Inferior parietal cortex (tissue), 1 donor: Measurements from ENCODE around the gene HPGD.
"Not testable (repeated sequence)": the region's sequence is repeated elsewhere in the genome, so short reads cannot be mapped to it uniquely, and the experiment has no call there.

ENCODE experiments used
- DNase-seq: peaks from one replicate; pipeline ENCODE4 v3.0.0-alpha.2; 2016; ENCODE audit errors: extremely low spot score

Gene HPGD

GRCh38 chr4:174526731-174527130, 4.4 kb upstream of the HPGD start:
- no peak for DNase-seq

GRCh38 chr4:174524242-174524641, 2.0 kb upstream of the HPGD start:
- DNase-seq, result no peak

GRCh38 chr4:174523025-174523693, 871 bp upstream of the HPGD start:
- no peak for DNase-seq

DNA sequence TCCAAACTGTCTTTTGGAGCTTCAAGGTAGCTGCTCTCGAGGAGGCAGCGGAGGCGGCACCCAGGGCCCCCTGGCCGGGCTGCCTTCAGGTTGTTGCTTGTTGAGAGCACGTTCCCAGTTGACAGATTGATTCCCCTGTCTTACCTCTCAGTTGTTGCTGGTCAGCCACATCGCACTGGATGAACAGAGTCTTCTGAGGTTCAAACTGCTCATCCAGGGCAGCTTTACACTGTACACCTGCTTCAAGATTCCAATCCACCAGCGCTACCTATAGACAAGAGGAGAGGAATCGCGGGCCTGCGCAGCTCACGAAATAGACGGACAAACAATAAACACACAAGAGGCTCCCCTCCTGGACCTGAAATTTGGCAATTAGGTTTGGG, 497 bp downstream of the HPGD start:
- no peak for DNase-seq

GRCh38 chr4:174520660-174521059, 1.6 kb downstream of the HPGD start:
- no peak for DNase-seq

GRCh38 chr4:174517502-174518445, 4.5 kb downstream of the HPGD start:
- no peak for DNase-seq

DNA sequence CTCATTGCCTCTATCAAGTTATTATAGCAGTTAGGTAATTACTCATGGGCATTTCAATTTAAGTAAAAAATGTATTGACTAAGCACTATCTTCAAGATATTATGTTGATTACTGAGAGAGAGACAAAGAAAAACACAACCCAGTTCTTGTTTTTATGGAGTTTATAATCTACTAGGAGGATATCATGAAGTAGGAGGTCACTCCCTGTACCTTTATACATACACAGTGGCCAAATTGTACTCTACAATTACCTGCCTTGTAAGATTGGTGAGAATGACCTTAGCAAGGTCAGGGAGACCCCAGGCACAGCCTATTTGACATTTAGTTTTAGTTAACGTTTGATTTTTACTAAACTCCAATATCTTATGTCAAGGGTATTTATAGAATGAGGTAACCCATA, 5.5 kb downstream of the HPGD start:
- DNase-seq, result no peak

- DNase-seq, result no peak
These were observed 5.9 kb downstream of the HPGD start for GRCh38 chr4:174516345-174516744.

GRCh38 chr4:174512745-174513144, 9.5 kb downstream of the HPGD start:
- DNase-seq, result no peak

GRCh38 chr4:174505892-174506291, 16.4 kb downstream of the HPGD start:
- DNase-seq, result no peak

DNA sequence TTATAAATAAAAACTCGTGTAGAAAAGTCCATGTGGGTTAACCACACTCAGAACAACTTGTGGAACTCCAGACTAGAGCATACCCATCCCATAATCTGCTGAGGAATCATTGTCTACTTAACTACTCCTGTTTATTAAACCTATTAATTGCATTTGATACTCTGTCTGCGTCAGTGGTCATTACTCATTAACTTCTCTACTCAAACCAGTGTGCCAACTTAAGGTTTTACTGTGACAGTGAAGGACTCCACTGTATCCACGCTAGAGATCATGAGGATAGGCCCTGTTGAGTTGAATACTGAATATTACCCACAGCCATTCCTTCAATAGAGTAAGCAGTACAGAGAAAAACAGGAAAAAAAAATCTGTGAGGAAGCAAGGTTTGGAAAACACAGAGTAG, 17.3 kb downstream of the HPGD start:
- DNase-seq, result no peak

GRCh38 chr4:174503079-174503715, 19.1 kb downstream of the HPGD start:
- no peak for DNase-seq

- DNase-seq, result no peak
These were observed 25.5 kb downstream of the HPGD start for GRCh38 chr4:174496631-174497432.

DNA sequence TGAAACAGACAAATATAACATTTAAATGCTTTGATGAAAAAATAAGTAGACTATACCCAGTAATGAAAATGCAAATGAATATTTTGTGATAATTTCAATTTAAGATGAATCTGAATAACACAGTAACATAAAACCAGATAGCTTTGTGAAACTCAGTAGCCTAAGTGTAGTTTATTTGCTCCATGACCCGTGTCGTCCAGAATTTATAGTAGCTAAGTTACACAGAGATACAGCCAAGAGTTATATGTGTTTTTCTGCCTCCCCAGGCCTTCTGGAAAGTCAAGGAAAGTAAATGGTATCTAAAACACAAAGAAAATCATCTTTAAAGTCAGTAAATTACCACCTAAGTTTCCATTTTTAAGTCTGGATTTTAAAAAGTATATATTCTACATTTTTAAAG, 26.7 kb downstream of the HPGD start:
- DNase-seq, result no peak

GRCh38 chr4:174494726-174495125, 27.6 kb downstream of the HPGD start:
- no peak for DNase-seq

GRCh38 chr4:174494146-174494545, 28.1 kb downstream of the HPGD start:
- DNase-seq, result no peak

DNA sequence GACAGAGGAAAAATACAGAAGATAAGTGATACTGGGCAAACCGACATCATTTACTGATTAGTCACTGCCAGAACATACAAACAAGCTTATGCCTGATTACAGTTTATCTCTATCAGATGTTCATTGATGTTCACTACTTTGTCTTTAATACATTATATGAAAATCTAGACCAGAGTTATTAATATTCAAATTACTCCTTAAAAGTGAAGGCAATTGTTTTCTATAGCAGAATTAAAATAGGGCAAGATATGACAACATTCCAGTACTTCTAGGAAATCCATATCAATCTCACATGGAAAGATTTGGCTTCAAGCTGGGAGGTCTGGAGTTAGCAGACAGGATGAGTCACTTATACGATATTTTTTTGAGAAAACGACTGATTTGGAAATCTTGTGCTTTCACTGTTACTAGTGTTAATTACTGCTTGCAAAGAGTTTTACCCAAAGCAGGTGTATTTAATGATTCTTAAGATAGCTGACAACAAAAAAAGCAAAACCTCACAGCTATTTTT, 31.8 kb downstream of the HPGD start:
- no peak for DNase-seq

DNA sequence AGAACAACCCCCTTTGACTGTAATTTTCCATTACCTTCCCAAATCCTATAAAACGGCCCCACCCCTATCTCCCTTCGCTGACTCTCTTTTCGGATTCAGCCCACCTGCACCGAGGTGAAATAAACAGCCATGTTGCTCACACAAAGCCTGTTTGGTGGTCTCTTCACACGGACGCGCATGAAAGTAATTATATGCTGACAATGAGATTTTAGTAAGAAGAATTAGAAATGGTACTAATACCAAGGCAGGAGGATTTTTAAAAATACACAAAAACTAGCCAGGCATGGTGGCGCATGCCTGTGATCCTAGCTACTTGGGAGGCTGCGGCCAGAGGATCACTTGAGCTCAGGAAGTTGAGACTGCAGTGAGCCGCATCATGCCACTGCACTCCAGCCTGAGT, 33.9 kb downstream of the HPGD start:
- not testable (repeated sequence) for DNase-seq

DNA sequence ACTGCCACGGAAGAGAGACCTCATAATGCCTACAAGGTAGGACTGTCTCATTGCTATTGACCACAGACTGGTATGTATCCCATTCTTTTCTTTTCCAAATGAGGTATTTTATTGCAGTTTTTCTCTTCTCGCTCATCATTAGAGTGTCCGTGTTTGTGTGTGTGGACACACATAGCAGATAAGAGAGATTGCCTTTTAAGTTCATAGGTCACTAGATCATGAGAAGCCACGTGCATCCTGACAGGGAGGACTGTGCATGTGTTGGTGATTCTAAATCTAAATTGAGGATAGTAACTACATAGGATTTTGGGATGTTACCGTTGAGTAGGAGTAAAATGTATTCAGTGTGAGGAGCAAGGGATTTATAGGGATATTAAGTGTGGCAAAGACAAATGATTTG, 37.3 kb downstream of the HPGD start:
- DNase-seq, result no peak

- no peak for DNase-seq
These were observed 38.5 kb downstream of the HPGD start for GRCh38 chr4:174483792-174484191.

DNA sequence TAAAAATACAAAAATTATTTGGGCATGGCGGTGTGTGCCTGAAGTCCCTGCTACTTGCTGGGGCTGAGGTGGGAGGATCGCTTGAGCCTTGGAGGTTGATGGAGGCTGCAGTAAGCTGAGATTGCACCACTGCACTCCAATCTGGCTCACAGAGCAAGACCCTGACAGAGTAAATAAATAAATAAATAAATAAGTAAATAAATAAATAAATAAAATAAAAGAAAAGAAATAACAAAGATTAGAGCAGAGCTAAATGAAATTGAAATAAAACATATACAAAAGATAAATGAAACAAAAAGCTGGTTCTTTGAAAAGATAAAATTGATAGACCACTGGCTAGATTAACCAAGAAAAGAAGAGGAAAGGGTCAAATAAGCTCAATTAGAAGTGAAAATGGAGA, 43.1 kb downstream of the HPGD start:
- no peak for DNase-seq

GRCh38 chr4:174475528-174475927, 46.8 kb downstream of the HPGD start:
- no peak for DNase-seq
